Upper lobe of left lung (tissue), 6 donors: Measurements from ENCODE around the gene GJB2. TPM values are rescaled to one million over a fixed set of nuclear protein-coding genes. Genes with fewer than 3 reads are reported as not detected.
A peak's percentile ranks its signal among the peaks of the same experiment; 100 is the strongest.

Source experiments
- ATAC-seq, 2 donors: fragments of 200-7000 bp; cut with Tn5 transposase; one replicate each; pipeline ENCODE4 v1.9.1; 2022; ENCODE audit warnings: mild to moderate bottlenecking in 2 of 2, moderate library complexity in 2 of 2; ENCODE audit not compliant: low FRiP score in 2 of 2
- DNase-seq, 2 donors: peaks; one replicate each; pipeline ENCODE4 v3.0.0-alpha.2; 2019 to 2020
- H3K27ac ChIP-seq, 4 donors: fragments of 200-600 bp; sonication (generic); one replicate each; pipeline ENCODE4 v1.5.1; 2016 to 2019
- H3K27me3 ChIP-seq, 4 donors: fragments of 200-600 bp; sonication (generic); one replicate each; pipeline ENCODE4 v1.5.1; 2017 to 2019
- H3K36me3 ChIP-seq, 4 donors: fragments of 200-600 bp; sonication (generic); one replicate each; pipeline ENCODE4 v1.5.1; 2016 to 2019
- H3K4me1 ChIP-seq, 4 donors: fragments of 200-600 bp; sonication (generic); one replicate each; pipeline ENCODE4 v1.5.1; 2018 to 2019
- H3K4me3 ChIP-seq, 4 donors: fragments of 200-600 bp; sonication (generic); one replicate each; pipeline ENCODE4 v1.5.1; 2017 to 2019; ENCODE audit warnings: mild to moderate bottlenecking in 2 of 4, moderate library complexity in 1 of 4
- H3K9me3 ChIP-seq, 4 donors: fragments of 200-600 bp; sonication (generic); one replicate each; pipeline ENCODE4 v1.5.1; 2018 to 2019
- CTCF ChIP-seq, 6 experiments: fragments of 450-650 bp in 4 of 6; fragments of 200-600 bp in 2 of 6; sonication (generic) in 2 of 6; IDR thresholded peaks; one replicate each; pipeline ENCODE4 v1.5.1; 2016 to 2019; ENCODE audit warnings: antibody characterized with exemption in 6 of 6
- EP300 ChIP-seq, 4 donors: sonication (generic); formaldehyde crosslinking; IDR thresholded peaks; one replicate each; pipeline ENCODE4 v1.5.1; 2017; ENCODE audit warnings: antibody characterized with exemption in 4 of 4, control low read depth in 2 of 4
- POLR2A ChIP-seq, 4 donors: fragments of 450-650 bp; IDR thresholded peaks; one replicate each; pipeline ENCODE4 v1.5.1; 2016 to 2017; ENCODE audit warnings: antibody characterized with exemption in 4 of 4, mild to moderate bottlenecking in 2 of 4
- POLR2AphosphoS5 ChIP-seq, 2 donors: sonication (generic); formaldehyde crosslinking; IDR thresholded peaks; one replicate each; pipeline ENCODE4 v1.5.1; 2017; ENCODE audit warnings: antibody characterized with exemption in 2 of 2
- WGBS, 2 donors: methylation state at CpG; one replicate each; pipeline ENCODE4 v1.1.5; 2017 to 2018; 5-methylcytosine and 5-hydroxymethylcytosine counted together
- total RNA-seq, 6 donors: library from RNA; depleted of rRNA in 4 of 6; stranded (reverse); fragments of >200 nt in 4 of 6; gene quantifications; one replicate each; pipeline versions ENCODE4 v1.1.0 to v1.2.1, GENCODE V29; 2016 to 2021
- donor health status: DM: no; HTN: no; CAD: no; lungs with moderate emphysema.
- donor health status: DM: no; HTN: yes; CAD: no; lungs with severe emphysema.

The GJB2 gene
- total RNA-seq, 6 donors from 2014 or later: 0.31 to 1.5 (median 0.76) TPM; not detected in 1

- H3K4me1 ChIP-seq: no peaks in the 10 kb centered on the region
- no peaks in the 10 kb centered on the region for H3K27me3 ChIP-seq
- 75 to 76% methylated on average over 16 of the region's 16 CpGs for WGBS, 2 donors
- DNase-seq (no peak), ATAC-seq (no peak)
- no peak overlapping the region for H3K27ac ChIP-seq
- no peaks in the 10 kb centered on the region for H3K36me3 ChIP-seq
- TF ChIP-seq CTCF (IDR thresholded peaks at IDR 0.05) (no peak), POLR2A (IDR thresholded peaks at IDR 0.05) (no peak), EP300 (IDR thresholded peaks at IDR 0.05) (no peak), POLR2AphosphoS5 (IDR thresholded peaks at IDR 0.05) (no peak)
- H3K9me3 ChIP-seq: no peaks in the 10 kb centered on the region
- no peak overlapping the region for H3K4me3 ChIP-seq
These were observed 14.0 kb upstream of the GJB2 start for GRCh38 chr13:20206698-20207235.

- H3K4me1 ChIP-seq: no peaks in the 10 kb centered on the region
- TF ChIP-seq POLR2A (IDR thresholded peaks at IDR 0.05) (no peak), CTCF (IDR thresholded peaks at IDR 0.05) (no peak), EP300 (IDR thresholded peaks at IDR 0.05) (no peak), POLR2AphosphoS5 (IDR thresholded peaks at IDR 0.05) (no peak)
- DNase-seq (no peak), ATAC-seq (peak in 1 of 2 donors; percentile 53)
- H3K4me3 ChIP-seq: no peak overlapping the region
- no peaks in the 10 kb centered on the region for H3K36me3 ChIP-seq
- H3K27ac ChIP-seq: no peak overlapping the region
- WGBS, 2 donors: 70 to 81% methylated on average over 11 of the region's 11 CpGs
- no peaks in the 10 kb centered on the region for H3K9me3 ChIP-seq
- H3K27me3 ChIP-seq: no peaks in the 10 kb centered on the region
These were observed 13.4 kb upstream of the GJB2 start for GRCh38 chr13:20206065-20206697.

GRCh38 chr13:20198781-20199180 is 6.0 kb upstream of the GJB2 start:
- TF ChIP-seq CTCF (IDR thresholded peaks at IDR 0.05): no peak
- no peak for TF ChIP-seq POLR2A (IDR thresholded peaks at IDR 0.05)
- no peak for TF ChIP-seq EP300 (IDR thresholded peaks at IDR 0.05)
- TF ChIP-seq POLR2AphosphoS5 (IDR thresholded peaks at IDR 0.05): no peak
- H3K4me1 ChIP-seq: peaks cover 3 to 8% (median 5%) of the 10 kb centered on the region in 4 donors
- 74 to 97% methylated on average over 1 of the region's 1 CpG for WGBS, 2 donors
- H3K27me3 ChIP-seq: peaks cover 0 to 21% (median 3%) of the 10 kb centered on the region in 4 donors
- DNase-seq: no peak
- no peak overlapping the region for H3K4me3 ChIP-seq
- no peak overlapping the region for H3K27ac ChIP-seq
- H3K36me3 ChIP-seq: no peaks in the 10 kb centered on the region
- H3K9me3 ChIP-seq: no peaks in the 10 kb centered on the region
- no peak for ATAC-seq

- Histone ChIP-seq H3K27me3 (peaks cover 0 to 35% (median 12%) of the 10 kb centered on the region in 4 donors), H3K36me3 (no peaks in the 10 kb centered on the region), H3K27ac (no peak overlapping the region), H3K9me3 (no peaks in the 10 kb centered on the region), H3K4me1 (peaks cover 17 to 21% (median 19%) of the 10 kb centered on the region in 4 donors), H3K4me3 (no peak overlapping the region)
- DNase-seq (no peak), ATAC-seq (peak in 1 of 2 donors; percentile 72)
- TF ChIP-seq CTCF (IDR thresholded peaks at IDR 0.05) (peak in 5 of 6 experiments; percentile 27 to 73 (median 39)), POLR2A (IDR thresholded peaks at IDR 0.05) (no peak)
- WGBS, 2 donors: 9 to 13% methylated on average over 5 of the region's 5 CpGs
These were observed 4.7 kb upstream of the GJB2 start for GRCh38 chr13:20197361-20197834.
